Esophagus muscularis mucosa (tissue), 4 donors: ENCODE results near the gene NPVF. TPM values are rescaled to one million over a fixed set of nuclear protein-coding genes. Genes with fewer than 3 reads are reported as not detected.

ENCODE experiments used
- DNase-seq: peaks from one replicate; pipeline ENCODE4 v3.0.0-alpha.2; 2017; ENCODE audit errors: extremely low spot score
- H3K27ac ChIP-seq, 4 donors: fragments of 200-600 bp; sonication (generic); replicated peaks in 1 of 4; 1 replicate in 3 of 4; 2 replicates in 1 of 4; pipeline ENCODE4 v1.5.1; 2016 to 2019; ENCODE audit warnings: mild to moderate bottlenecking in 1 of 4
- H3K27me3 ChIP-seq, 4 donors: fragments of 200-600 bp; sonication (generic); one replicate each; pipeline versions ENCODE4 v1.5.1 to v1.6.0; 2016 to 2019
- H3K36me3 ChIP-seq, 4 donors: fragments of 200-600 bp; sonication (generic); one replicate each; pipeline ENCODE4 v1.5.1; 2016 to 2019
- H3K4me1 ChIP-seq, 4 donors: fragments of 200-600 bp; sonication (generic); one replicate each; pipeline ENCODE4 v1.5.1; 2016 to 2019
- H3K4me3 ChIP-seq, 4 donors: fragments of 200-600 bp; sonication (generic); 1 replicate in 2 of 4; 2 replicates in 2 of 4; pipeline ENCODE4 v1.5.1; 2016 to 2019; ENCODE audit warnings: mild to moderate bottlenecking in 4 of 4, moderate library complexity in 1 of 4
- H3K9me3 ChIP-seq, 4 donors: fragments of 200-600 bp; sonication (generic); 1 replicate in 3 of 4; 2 replicates in 1 of 4; pipeline ENCODE4 v1.5.1; 2016 to 2019
- CTCF ChIP-seq, 3 experiments: fragments of 200-600 bp in 2 of 3; fragments of 450-650 bp in 1 of 3; sonication (generic) in 2 of 3; IDR thresholded peaks; one replicate each; pipeline ENCODE4 v1.5.1; 2017 to 2019; ENCODE audit warnings: antibody characterized with exemption in 3 of 3, mild to moderate bottlenecking in 2 of 3, moderate library complexity in 1 of 3
- EP300 ChIP-seq: sonication (generic); formaldehyde crosslinking; IDR thresholded peaks from one replicate; pipeline ENCODE4 v1.6.1; 2017; ENCODE audit warnings: antibody characterized with exemption
- POLR2A ChIP-seq: fragments of 450-650 bp; IDR thresholded peaks from one replicate; pipeline ENCODE4 v1.6.1; 2017; ENCODE audit warnings: antibody characterized with exemption, moderate library complexity, mild to moderate bottlenecking, low read depth
- POLR2AphosphoS5 ChIP-seq, 2 donors: sonication (generic); formaldehyde crosslinking; IDR thresholded peaks; one replicate each; pipeline ENCODE4 v1.6.1; 2017; ENCODE audit warnings: antibody characterized with exemption in 2 of 2
- WGBS: methylation state at CpG from one replicate; pipeline ENCODE4 v1.1.5; 2018; 5-methylcytosine and 5-hydroxymethylcytosine counted together
- intact Hi-C: fragments of 100-400 bp; cut with DNase I; formaldehyde crosslinking; loops from one replicate; pipeline ENCODE4 v1.15.1; 2023
- total RNA-seq, 4 donors: library from RNA; depleted of rRNA; stranded (reverse); fragments of >200 nt; gene quantifications; one replicate each; pipeline versions ENCODE4 v1.1.0 to v1.2.1, GENCODE V29; 2016

The NPVF gene
- total RNA-seq, 4 donors from 2014 or later: not detected

GRCh38 chr7:25181532-25181931 is 46.8 kb downstream of the NPVF start:
- intact Hi-C loops: no loop called here
- no peak overlapping the region for H3K4me3 ChIP-seq
- no peak overlapping the region for H3K27ac ChIP-seq
- no peaks in the 10 kb centered on the region for H3K9me3 ChIP-seq
- H3K27me3 ChIP-seq: no peaks in the 10 kb centered on the region
- DNase-seq: no peak
- no peak for TF ChIP-seq EP300
- no peak for TF ChIP-seq POLR2A
- TF ChIP-seq CTCF (IDR thresholded peaks at IDR 0.05): no peak
- no peak for TF ChIP-seq POLR2AphosphoS5 (IDR thresholded peaks at IDR 0.05)
- H3K4me1 ChIP-seq: peaks cover 0 to 15% (median 7%) of the 10 kb centered on the region in 4 donors
- WGBS: 81% methylated on average over 3 of the region's 3 CpGs
- H3K36me3 ChIP-seq: no peaks in the 10 kb centered on the region

DNA sequence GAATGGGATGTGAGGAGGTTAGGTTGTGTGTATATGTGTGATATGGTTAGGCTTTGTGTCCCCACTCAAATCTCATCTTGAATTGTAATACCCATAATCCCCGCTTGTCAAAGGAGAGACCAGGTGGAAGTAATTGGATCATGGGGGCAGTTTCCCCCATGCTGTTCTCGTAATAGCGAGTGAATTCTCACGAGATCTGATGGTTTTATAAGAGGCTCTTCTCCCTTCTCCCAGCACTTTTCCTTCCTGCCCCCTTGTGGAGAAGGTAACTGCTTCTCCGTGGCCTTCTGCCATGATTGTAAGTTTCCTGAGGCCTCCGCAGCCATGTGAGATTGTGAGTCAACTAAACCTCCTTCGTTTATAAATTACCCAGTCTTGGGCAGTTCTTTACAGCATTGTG is 47.3 kb downstream of the NPVF start:
- Histone ChIP-seq H3K4me3 (peak overlapping the region; percentile 87 to 93 (median 90)), H3K36me3 (no peaks in the 10 kb centered on the region), H3K4me1 (peaks cover 0 to 15% (median 7%) of the 10 kb centered on the region in 4 donors), H3K27me3 (no peaks in the 10 kb centered on the region), H3K9me3 (no peaks in the 10 kb centered on the region), H3K27ac (peak overlapping the region; percentile 87 to 88 (median 88))
- TF ChIP-seq EP300: no peak
- no peak for TF ChIP-seq POLR2A
- TF ChIP-seq POLR2AphosphoS5 (IDR thresholded peaks at IDR 0.05): no peak
- no peak for TF ChIP-seq CTCF (IDR thresholded peaks at IDR 0.05)
- WGBS: 85% methylated on average over 7 of the region's 7 CpGs
- DNase-seq: no peak
- intact Hi-C loops: no loop called here

DNA sequence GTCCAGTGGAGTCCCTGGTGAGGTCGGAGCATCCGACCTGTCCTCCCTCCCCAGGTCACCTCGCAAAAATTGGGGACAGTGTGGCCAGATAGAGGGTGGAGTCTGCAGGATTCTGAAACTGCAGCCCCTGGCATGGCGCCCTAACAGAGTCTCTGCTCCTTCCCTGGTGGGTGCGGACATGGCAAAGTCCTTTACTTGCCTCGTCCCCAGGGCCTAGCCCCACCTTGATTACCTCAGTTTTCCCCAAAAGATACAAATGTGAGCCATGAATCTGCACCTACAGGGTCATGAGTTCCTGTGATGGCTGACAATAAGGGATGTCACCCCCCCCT is 47.7 kb downstream of the NPVF start:
- Histone ChIP-seq H3K4me3 (peak overlapping the region; percentile 87 to 93 (median 90)), H3K9me3 (no peaks in the 10 kb centered on the region), H3K36me3 (no peaks in the 10 kb centered on the region), H3K27me3 (no peaks in the 10 kb centered on the region), H3K4me1 (peaks cover 0 to 15% (median 7%) of the 10 kb centered on the region in 4 donors), H3K27ac (peak overlapping the region; percentile 87 to 88 (median 88))
- TF ChIP-seq CTCF (IDR thresholded peaks at IDR 0.05) (no peak), EP300 (no peak), POLR2A (no peak), POLR2AphosphoS5 (IDR thresholded peaks at IDR 0.05) (no peak)
- DNase-seq: no peak
- 17% methylated on average over 2 of the region's 6 CpGs for WGBS
- intact Hi-C loops: no loop called here

GRCh38 chr7:25179771-25180591 is 48.3 kb downstream of the NPVF start:
- DNase-seq: peak; percentile 97
- H3K4me3 ChIP-seq: peak overlapping the region; percentile 87 to 93 (median 90)
- TF ChIP-seq CTCF (IDR thresholded peaks at IDR 0.05) (peak; percentile 64 to 97 (median 79)), POLR2AphosphoS5 (IDR thresholded peaks at IDR 0.05) (peak; percentile 56 to 86), POLR2A (no peak), EP300 (no peak)
- no peaks in the 10 kb centered on the region for H3K36me3 ChIP-seq
- no peaks in the 10 kb centered on the region for H3K27me3 ChIP-seq
- intact Hi-C loops: no loop called here
- peaks cover 0 to 15% (median 7%) of the 10 kb centered on the region in 4 donors for H3K4me1 ChIP-seq
- WGBS: 0% methylated on average over 29 of the region's 74 CpGs
- H3K9me3 ChIP-seq: no peaks in the 10 kb centered on the region
- peak overlapping the region; percentile 87 to 88 (median 88) for H3K27ac ChIP-seq
